A673 (cell line): Measurements from ENCODE around the gene IGF1R.

Experiments used
- EZH2 ChIP-seq: fragments of 200-600 bp; sonication (generic); IDR thresholded peaks from 2 replicates; pipeline ENCODE4 v1.6.1; 2017; ENCODE audit warnings: borderline replicate concordance, low read depth, mild to moderate bottlenecking, mixed read lengths, antibody characterized with exemption, low read length; ENCODE audit not compliant: poor library complexity, severe bottlenecking
- TF ChIP-seq, protein P1 (sequence below): fragments of 300-800, 200-600 bp; sonication (generic); conservative IDR thresholded peaks from 2 replicates; pipeline ENCODE4 v1.5.1; 2017; ENCODE audit warnings: low read depth, mild to moderate bottlenecking, antibody characterized with exemption, low read length, moderate library complexity, mixed read lengths

DNA sequence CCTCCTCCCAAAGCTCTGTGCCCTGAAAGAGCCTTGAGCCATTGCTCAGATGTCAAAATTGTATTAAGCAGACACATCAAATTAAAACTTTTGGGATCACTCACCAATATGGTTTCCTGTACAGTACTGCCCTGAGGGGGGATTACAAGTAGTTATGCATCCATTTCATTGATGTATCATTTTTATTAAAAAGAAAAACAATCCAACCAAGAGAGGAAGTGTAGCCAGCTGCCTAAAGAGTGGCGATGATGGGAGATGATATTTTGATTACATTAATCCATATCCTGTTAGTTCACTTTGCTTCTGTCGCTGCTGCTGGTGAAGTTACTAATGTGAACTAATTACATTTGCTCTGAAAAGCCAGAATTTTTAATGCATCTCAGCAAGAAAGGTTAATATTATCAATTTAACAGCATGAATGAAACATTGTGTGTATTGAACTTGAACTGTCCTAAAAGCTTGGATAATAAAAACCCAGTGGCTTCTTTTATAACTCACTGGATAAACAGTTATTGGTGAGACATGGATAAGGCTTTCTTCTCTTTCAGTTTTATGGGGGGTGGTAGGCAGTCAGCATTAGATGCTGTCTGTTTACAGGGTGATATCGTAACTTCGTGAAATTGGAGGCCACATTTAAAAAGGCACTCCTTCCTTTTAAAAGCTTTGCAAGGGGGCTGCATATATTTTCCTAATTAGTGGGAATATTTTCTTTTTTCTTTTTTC, 87.7 kb downstream of the IGF1R start:
- TF ChIP-seq, protein P1, sequence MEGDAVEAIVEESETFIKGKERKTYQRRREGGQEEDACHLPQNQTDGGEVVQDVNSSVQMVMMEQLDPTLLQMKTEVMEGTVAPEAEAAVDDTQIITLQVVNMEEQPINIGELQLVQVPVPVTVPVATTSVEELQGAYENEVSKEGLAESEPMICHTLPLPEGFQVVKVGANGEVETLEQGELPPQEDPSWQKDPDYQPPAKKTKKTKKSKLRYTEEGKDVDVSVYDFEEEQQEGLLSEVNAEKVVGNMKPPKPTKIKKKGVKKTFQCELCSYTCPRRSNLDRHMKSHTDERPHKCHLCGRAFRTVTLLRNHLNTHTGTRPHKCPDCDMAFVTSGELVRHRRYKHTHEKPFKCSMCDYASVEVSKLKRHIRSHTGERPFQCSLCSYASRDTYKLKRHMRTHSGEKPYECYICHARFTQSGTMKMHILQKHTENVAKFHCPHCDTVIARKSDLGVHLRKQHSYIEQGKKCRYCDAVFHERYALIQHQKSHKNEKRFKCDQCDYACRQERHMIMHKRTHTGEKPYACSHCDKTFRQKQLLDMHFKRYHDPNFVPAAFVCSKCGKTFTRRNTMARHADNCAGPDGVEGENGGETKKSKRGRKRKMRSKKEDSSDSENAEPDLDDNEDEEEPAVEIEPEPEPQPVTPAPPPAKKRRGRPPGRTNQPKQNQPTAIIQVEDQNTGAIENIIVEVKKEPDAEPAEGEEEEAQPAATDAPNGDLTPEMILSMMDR, result no peak
- TF ChIP-seq EZH2, result no peak
